ENCODE data around the gene ZNF483. TPM values are rescaled to one million over a fixed set of nuclear protein-coding genes. Genes with fewer than 3 reads are reported as not detected.
A peak's percentile ranks its signal among the peaks of the same experiment; 100 is the strongest.

ZNF483 gene
- total and polyA plus RNA-seq, 9 of the 15 experiments (the other 6 are each of a cell fraction or from before 2014, with no cell fraction given), result 0.04 to 1.0 (median 0.38) TPM

GRCh38 chr9:111482694-111483438 lies 42.1 kb upstream of the ZNF483 start (continued):
- TF ChIP-seq RREB1 (CRISPR knock-in tag; IDR thresholded peaks at IDR 0.05), result no peak
- no peak for TF ChIP-seq ILK (tag; IDR thresholded peaks at IDR 0.05; ENCODE audit: borderline replicate concordance, low read depth)
- no peak for TF ChIP-seq SREBF2 (CRISPR knock-in tag; IDR thresholded peaks at IDR 0.05)
- TF ChIP-seq STAT6 (CRISPR knock-in tag; IDR thresholded peaks at IDR 0.05), result no peak
- TF ChIP-seq WHSC1 (IDR thresholded peaks at IDR 0.05; ENCODE audit: low read length), result no peak
- peak; percentile 94 for TF ChIP-seq ZBTB7A (IDR thresholded peaks at IDR 0.05; ENCODE audit: borderline replicate concordance, control insufficient read depth, low read depth, low read length)
- no peak for TF ChIP-seq FIP1L1 (IDR thresholded peaks at IDR 0.05; ENCODE audit: low read depth, low read length, poor library complexity, severe bottlenecking)
- no peak for TF ChIP-seq ZNF384 (IDR thresholded peaks at IDR 0.05; ENCODE audit: low read depth, low read length)
- no peak for TF ChIP-seq ZNF75A (CRISPR knock-in tag; IDR thresholded peaks at IDR 0.05)
- TF ChIP-seq CEBPG (CRISPR knock-in tag; IDR thresholded peaks at IDR 0.05), result peak; percentile 40
- TF ChIP-seq CEBPG (tag; conservative IDR thresholded peaks at IDR 0.05 in 1 of 2, IDR thresholded peaks at IDR 0.05 in 1 of 2), result peak; percentile 32 to 89; a peak in 3 of 4 replicates
- TF ChIP-seq TEAD4 (IDR thresholded peaks at IDR 0.05; ENCODE audit: low read length), result no peak
- TF ChIP-seq TEAD4 (CRISPR knock-in tag; IDR thresholded peaks at IDR 0.05; ENCODE audit: borderline replicate concordance), result no peak
- no peak for TF ChIP-seq ELF4 (CRISPR knock-in tag; IDR thresholded peaks at IDR 0.05)
- TF ChIP-seq PCBP1 (IDR thresholded peaks at IDR 0.05; ENCODE audit: low read depth, low read length, poor library complexity, severe bottlenecking), result no peak

Measured in K562 (cell line).